NOMO-1 treated with DMSO at 0.1 percent for 48 hours (cell line): Measurements from ENCODE around the gene PPP1R14D.
A peak's percentile ranks its signal among the peaks of the same experiment; 100 is the strongest.

ENCODE experiments used
- DNase-seq: peaks from one replicate; lab custom pipeline; 2025; ENCODE audit not compliant: unreplicated experiment; lab: John Stamatoyannopoulos, UW

PPP1R14D gene

DNA sequence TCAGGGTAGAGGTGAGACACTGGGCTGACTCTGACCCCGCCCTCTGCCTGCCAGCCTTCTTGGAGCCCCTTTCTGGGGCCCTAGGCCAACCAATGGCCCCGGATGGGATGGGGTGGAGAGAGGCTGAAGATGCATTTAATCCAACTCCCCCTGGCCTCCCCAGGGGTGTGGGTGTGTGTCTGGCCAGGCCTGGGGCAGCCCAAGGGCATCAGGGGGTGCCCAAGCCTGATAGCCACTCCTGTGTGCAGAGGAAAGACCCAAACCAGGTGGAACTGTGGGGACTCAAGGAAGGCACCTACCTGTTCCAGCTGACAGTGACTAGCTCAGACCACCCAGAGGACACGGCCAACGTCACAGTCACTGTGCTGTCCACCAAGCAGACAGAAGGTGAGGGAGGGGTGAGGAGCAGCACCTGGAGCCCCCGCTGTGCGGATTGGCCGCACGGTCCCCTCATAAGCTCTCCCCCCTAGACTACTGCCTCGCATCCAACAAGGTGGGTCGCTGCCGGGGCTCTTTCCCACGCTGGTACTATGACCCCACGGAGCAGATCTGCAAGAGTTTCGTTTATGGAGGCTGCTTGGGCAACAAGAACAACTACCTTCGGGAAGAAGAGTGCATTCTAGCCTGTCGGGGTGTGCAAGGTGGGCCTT is 24.9 kb upstream of the PPP1R14D start:
- no peak for DNase-seq

DNA sequence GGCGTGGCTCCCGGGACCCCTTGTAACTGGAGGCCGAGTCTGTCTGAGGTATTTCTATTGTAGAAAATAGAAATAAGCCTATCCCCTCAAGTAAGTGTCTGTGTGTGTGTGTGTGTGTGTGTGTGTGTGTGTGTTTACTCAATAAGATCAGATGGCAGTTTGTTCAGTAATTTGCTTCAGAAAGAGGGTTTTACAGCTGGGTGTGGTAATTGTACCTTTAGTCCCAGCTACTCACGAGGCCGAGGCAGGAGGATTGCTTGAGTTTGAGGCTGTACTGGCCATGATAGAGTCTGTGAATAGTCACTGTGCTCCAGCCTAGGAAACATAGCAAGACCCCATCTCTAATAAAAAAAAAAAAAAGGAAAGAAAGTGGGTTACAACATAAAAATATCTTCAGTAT is 24.0 kb upstream of the PPP1R14D start:
- no peak for DNase-seq

- DNase-seq: no peak
Observed at GRCh38 chr15:40850576-40851112, 22.1 kb upstream of the PPP1R14D start.

- peak; percentile 95 for DNase-seq
Observed at GRCh38 chr15:40847223-40847961, 18.9 kb upstream of the PPP1R14D start.

- DNase-seq: no peak
Observed at GRCh38 chr15:40846841-40847222, 18.3 kb upstream of the PPP1R14D start.

DNA sequence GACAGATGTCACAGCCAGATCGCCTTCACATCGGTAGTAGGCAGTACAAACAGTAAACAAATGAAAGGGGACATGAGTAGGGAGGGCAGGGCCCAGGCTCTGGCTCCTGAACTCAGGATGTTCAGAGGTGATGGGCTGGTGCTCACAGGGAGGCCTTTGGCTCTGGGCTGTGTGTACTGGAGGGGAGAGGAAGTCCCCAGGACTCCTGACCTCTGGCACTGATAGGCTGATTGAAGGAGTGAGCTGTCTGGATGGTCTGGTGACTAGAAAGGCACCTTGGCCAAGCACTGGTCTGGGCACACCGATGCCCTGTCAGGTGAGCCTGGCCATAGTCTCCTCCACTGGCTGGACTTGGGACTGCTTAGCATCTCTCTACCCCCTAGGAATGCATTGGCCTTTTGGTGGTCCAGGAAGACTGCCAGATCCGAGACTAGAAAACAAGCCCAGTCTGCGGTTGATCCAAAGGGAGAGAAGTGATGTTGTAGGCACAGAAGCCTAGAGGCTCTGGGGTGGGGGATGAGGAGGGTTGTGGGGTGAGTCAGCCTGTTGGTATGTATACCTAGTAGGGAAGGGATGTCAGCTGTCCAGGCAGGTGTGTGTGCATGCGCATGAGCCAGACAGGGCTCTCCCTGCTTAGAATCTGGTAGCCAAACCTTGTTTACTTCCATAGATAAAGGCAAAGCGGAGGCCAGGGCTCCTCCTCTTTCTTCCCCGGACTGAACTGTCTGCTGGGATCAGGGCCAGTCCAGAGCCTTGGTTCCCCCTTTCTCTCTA is 17.2 kb upstream of the PPP1R14D start:
- peak; percentile 13 for DNase-seq

GRCh38 chr15:40845036-40845435 is 16.5 kb upstream of the PPP1R14D start:
- peak; percentile 56 for DNase-seq

DNA sequence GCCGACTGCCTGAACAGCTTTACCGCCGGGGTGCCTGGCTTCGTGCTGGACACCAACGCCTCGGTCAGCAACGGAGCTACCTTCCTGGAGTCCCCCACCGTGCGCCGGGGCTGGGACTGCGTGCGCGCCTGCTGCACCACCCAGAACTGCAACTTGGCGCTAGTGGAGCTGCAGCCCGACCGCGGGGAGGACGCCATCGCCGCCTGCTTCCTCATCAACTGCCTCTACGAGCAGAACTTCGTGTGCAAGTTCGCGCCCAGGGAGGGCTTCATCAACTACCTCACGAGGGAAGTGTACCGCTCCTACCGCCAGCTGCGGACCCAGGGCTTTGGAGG is 16.2 kb upstream of the PPP1R14D start:
- DNase-seq: peak; percentile 56

- DNase-seq: peak; percentile 24
Observed at GRCh38 chr15:40843885-40844695, 15.6 kb upstream of the PPP1R14D start, which contains the start of gene SPINT1. Gene SPINT1, plus strand, starts transcription at chr15:40844048. Its CDS starts 507 bp downstream, at chr15:40844555.

DNA sequence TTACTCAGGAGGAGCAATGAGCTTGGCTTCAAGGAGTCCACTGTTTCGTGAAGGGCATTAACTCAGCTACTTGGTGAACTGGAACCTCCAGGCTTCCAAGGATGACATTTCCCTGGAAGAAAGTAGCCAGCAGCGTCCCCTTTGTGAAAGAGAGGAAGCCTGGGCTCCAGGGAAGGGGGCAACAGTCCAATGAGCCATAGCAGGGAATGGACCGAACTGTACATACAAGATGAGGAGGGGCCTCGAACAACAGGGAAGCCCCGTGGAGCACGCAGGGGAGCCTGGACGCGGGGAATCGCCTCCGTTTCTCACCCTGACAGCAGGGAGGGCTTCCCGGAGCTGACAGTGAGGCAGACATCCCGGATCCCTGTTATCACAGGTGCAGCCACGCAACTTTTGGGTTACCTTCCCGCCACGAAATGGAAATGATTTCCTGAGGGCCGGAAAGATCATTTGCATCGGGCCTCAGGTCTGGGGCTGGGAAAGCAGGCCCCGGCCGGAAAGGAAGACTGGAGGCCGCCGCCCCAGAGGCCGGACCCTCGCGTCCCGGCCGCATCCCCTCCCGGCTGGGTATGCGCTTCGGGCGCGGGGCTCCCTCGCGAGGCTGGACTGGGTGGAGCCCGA is 14.9 kb upstream of the PPP1R14D start:
- no peak for DNase-seq

GRCh38 chr15:40841741-40842140 is 13.2 kb upstream of the PPP1R14D start:
- no peak for DNase-seq

DNA sequence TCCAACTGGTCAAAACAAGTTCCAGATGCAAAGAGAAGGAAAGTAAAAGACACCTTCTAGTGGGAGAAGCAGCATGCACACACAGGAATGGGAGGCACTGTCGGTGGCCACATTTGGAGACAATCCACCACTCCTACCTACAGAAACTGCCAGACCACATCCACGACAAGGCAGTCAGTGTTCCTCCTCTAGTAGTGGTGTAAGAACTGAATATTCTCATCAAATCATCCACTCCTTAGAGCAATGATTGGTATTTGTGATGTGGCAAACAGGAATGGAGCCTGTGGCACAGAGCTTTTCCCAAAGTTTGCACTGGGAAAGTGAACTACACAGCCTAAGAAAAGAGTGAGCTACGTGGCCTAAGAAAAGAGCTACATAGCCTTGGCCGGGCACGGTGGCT is 10.2 kb upstream of the PPP1R14D start:
- DNase-seq: no peak

DNA sequence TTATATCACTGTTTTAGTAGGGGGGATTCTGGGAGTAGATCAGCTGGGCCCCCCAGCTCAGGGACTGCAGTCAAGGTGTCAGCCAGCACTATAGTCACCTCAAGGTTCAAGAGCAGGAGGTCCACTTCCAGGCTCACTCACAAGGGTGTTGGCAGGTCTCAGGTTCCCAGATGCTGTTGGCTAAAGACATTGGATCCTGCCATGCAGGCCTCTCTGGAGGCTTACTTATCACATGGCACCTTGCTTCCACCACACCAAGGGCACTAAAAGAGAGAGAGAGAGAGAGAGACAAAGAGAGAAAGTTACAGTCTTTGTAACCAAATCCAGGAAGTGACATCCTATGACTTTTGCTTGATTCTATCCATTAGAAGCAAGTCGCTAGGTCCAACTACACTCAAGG is 7.5 kb upstream of the PPP1R14D start:
- DNase-seq: no peak

- DNase-seq: no peak
Observed at GRCh38 chr15:40832903-40833302, 4.4 kb upstream of the PPP1R14D start.

- no peak for DNase-seq
Observed at GRCh38 chr15:40831861-40832260, 3.4 kb upstream of the PPP1R14D start.

DNA sequence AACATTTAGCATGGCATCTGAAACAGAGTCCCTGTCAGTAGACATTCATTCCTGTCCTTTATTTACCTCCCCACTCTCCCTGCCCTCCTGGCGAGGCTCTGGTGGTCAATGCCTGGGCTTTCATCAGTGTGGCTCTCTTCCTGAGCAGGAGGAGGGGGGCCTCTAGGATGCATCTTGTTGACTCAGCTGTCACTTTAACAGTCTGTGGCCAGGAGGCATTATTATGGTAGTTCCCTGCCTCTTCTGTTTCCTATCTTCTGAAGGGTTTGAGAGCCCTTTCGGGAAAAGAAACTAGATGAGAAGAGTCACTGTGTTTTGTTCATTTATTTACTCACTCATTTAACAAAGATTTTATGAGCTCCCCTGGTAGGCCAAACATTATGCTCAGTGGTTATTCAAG is 2.4 kb upstream of the PPP1R14D start:
- DNase-seq: no peak

GRCh38 chr15:40829115-40829514 is 607 bp upstream of the PPP1R14D start:
- no peak for DNase-seq

GRCh38 chr15:40826423-40827075 is 2.0 kb downstream of the PPP1R14D start:
- DNase-seq: no peak

- no peak for DNase-seq
Observed at GRCh38 chr15:40825661-40826422, 2.7 kb downstream of the PPP1R14D start.
